HepG2 (cell line): Measurements from ENCODE around the gene NPB. TPM values are rescaled to one million over a fixed set of nuclear protein-coding genes. Genes with fewer than 3 reads are reported as not detected.

ENCODE experiments used
- AGO1 ChIP-seq: fragments of 200-400 bp; formaldehyde crosslinking; IDR thresholded peaks from 2 replicates; pipeline ENCODE4 v1.6.1; 2017; ENCODE audit warnings: mild to moderate bottlenecking, low read depth, low read length, moderate library complexity; ENCODE audit not compliant: poor library complexity, severe bottlenecking
- ATF4 ChIP-seq, 2 experiments: fragments of 450-650 bp in 1 of 2; sonication (generic) in 1 of 2; formaldehyde crosslinking; IDR thresholded peaks; 2 replicates each; pipeline versions ENCODE4 v1.5.0 to v1.8.0; 2020 to 2022; ENCODE audit warnings: mild to moderate bottlenecking in 1 of 2, missing genetic modification reagents in 1 of 2
- DMAP1 ChIP-seq: IDR thresholded peaks from 2 replicates; pipeline ENCODE4 v1.6.1; 2016
- ELF1 ChIP-seq: sonication (generic); formaldehyde crosslinking; IDR thresholded peaks from 2 replicates; pipeline ENCODE4 v1.4.0; 2020; ENCODE audit warnings: missing genetic modification reagents
- HES4 ChIP-seq: sonication (generic); formaldehyde crosslinking; IDR thresholded peaks from 2 replicates; pipeline ENCODE4 v1.9.0; 2021; ENCODE audit warnings: mild to moderate bottlenecking, missing genetic modification reagents, borderline replicate concordance
- KDM3A ChIP-seq: IDR thresholded peaks from 2 replicates; pipeline ENCODE4 v1.6.1; 2018; ENCODE audit warnings: low read depth, missing compliant biosample characterization
- NR2F1 ChIP-seq, 2 experiments: fragments of 450-650 bp in 1 of 2; formaldehyde crosslinking in 1 of 2; IDR thresholded peaks; 2 replicates each; pipeline versions ENCODE4 v1.5.0 to v1.6.1; 2016 to 2020; ENCODE audit warnings: mild to moderate bottlenecking in 1 of 2, missing compliant biosample characterization in 1 of 2, missing genetic modification reagents in 1 of 2, moderate library complexity in 1 of 2
- PCBP2 ChIP-seq: fragments of 200-400 bp; formaldehyde crosslinking; optimal IDR thresholded peaks from 2 replicates; pipeline ENCODE3; 2018; ENCODE audit warnings: low read length, low read depth; ENCODE audit not compliant: poor library complexity, severe bottlenecking
- RFXAP ChIP-seq: sonication (generic); formaldehyde crosslinking; IDR thresholded peaks from 2 replicates; pipeline ENCODE4 v1.4.0; 2020; ENCODE audit warnings: missing genetic modification reagents, borderline replicate concordance
- TGIF2 ChIP-seq: IDR thresholded peaks from 2 replicates; pipeline ENCODE4 v1.6.1; 2016; ENCODE audit warnings: control low read depth, missing compliant biosample characterization
- YY1 ChIP-seq: IDR thresholded peaks from 2 replicates; pipeline ENCODE4 v1.6.1; 2011; ENCODE audit warnings: low read length, low read depth, moderate library complexity, mild to moderate bottlenecking; ENCODE audit not compliant: insufficient read depth, insufficient replicate concordance
- ZNF142 ChIP-seq: sonication (generic); formaldehyde crosslinking; IDR thresholded peaks from 2 replicates; pipeline ENCODE4 v1.4.0; 2020; ENCODE audit warnings: missing genetic modification reagents
- ZNF790 ChIP-seq: sonication (generic); formaldehyde crosslinking; IDR thresholded peaks from 2 replicates; pipeline ENCODE4 v1.8.0; 2022; ENCODE audit warnings: missing genetic modification reagents, mild to moderate bottlenecking, borderline replicate concordance
- ZNF879 ChIP-seq: sonication (generic); formaldehyde crosslinking; IDR thresholded peaks from 2 replicates; pipeline ENCODE4 v1.8.1; 2023; ENCODE audit warnings: missing genetic modification reagents
- polyA plus RNA-seq, 8 experiments: library from polyadenylated mRNA; depleted of rRNA in 3 of 8; stranded (reverse) in 7 of 8; unstranded in 1 of 8; fragments of >200 nt; fragmentation: Illumina TruSeq in 4 of 8; extraction: Trizol in 4 of 8; gene quantifications; 2 replicates each; pipeline versions ENCODE4 v1.2.1 to v1.2.3, GENCODE V29; 2011 to 2016; ENCODE audit warnings: low read depth in 4 of 8, missing spikeins in 1 of 8, mixed read lengths in 1 of 8; ENCODE audit not compliant: insufficient read depth in 1 of 8
- total RNA-seq, 5 experiments: library from RNA; depleted of rRNA; stranded (reverse); fragments of >200 nt; fragmentation: Illumina TruSeq; extraction: Trizol; gene quantifications; 2 replicates each; pipeline ENCODE4 v1.2.3, GENCODE V29; 2016; ENCODE audit warnings: low read depth in 1 of 5
- TF ChIP-seq, protein P1 (sequence below): sonication (generic); formaldehyde crosslinking; IDR thresholded peaks from 2 replicates; pipeline ENCODE4 v1.5.1; 2020; ENCODE audit warnings: missing genetic modification reagents, mild to moderate bottlenecking, borderline replicate concordance
- TF ChIP-seq, protein P2 (sequence below): sonication (generic); formaldehyde crosslinking; IDR thresholded peaks from 2 replicates; pipeline ENCODE4 v1.5.1; 2020; ENCODE audit warnings: missing genetic modification reagents, mild to moderate bottlenecking, borderline replicate concordance

Gene NPB
- total and polyA plus RNA-seq, 2 of the 13 experiments (the other 11 are each of a cell fraction or from before 2014, with no cell fraction given): 0.11 to 0.93 TPM

DNA sequence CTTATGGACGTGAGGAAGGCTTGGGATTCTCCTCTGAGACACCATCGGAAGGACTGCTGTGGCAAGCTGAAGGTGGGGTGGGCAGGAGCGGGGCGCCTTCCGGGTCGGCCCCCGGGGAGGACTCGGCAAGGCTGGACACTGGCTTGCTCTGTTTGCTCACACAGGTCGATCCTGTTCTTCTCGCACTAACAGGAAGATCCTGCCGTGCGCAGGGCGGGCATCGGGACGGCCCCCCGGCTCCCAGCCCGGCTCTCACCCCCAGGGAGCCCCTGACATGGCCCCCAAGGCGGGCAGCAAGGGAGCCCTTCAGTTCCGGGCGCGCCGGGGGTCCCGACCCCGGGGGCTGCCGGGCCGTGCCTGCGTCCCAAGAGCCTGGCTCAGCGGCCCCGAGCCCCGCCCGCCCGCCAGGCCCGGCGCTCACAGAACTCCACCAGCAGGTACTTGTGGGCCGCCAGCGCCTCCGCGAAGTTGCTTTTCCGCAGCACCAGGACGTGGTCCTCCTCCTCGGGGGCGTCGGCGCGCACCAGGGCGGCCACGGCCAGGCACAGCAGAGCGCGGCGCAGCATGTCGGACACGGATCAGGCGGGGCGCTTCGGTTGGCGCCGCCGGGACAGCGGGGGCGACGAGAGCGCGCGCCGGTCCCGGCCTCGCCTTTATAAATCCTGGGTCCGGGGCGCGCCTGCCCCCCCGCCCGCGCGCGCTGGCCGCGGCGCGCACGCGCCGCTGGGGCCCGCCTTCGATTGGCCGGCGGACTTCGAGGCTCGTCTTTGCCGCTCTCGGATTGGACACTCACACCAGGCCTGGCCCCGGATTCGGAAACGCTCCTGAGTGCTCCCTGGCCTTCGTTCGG is 41.9 kb upstream of the NPB start, which contains the start of gene P4HB (continued):
- TF ChIP-seq ZNF142 (CRISPR knock-in tag) (0 out of 2 replicates have a peak, but pooled peaks have one; percentile 30), KDM3A (CRISPR knock-in tag) (0 out of 2 replicates have a peak, but pooled peaks have one; percentile 3), TGIF2 (CRISPR knock-in tag) (peak; percentile 59; the same call in 1 of the 2 replicates), ELF1 (peak; percentile 54; the same call in 1 of the 2 replicates), HES4 (CRISPR knock-in tag) (peak; percentile 93), AGO1 (peak; percentile 29), RFXAP (CRISPR knock-in tag) (no peak), PCBP2 (no peak), DMAP1 (CRISPR knock-in tag) (no peak), YY1 (peak; percentile 28), ZNF790 (CRISPR knock-in tag) (no peak), ZNF879 (CRISPR knock-in tag) (0 out of 2 replicates have a peak, but pooled peaks have one; percentile 8), NR2F1 (CRISPR knock-in tag; IDR thresholded peaks at IDR 0.05) (no peak), ATF4 (CRISPR knock-in tag; IDR thresholded peaks at IDR 0.05) (no peak)
- TF ChIP-seq, protein P1, sequence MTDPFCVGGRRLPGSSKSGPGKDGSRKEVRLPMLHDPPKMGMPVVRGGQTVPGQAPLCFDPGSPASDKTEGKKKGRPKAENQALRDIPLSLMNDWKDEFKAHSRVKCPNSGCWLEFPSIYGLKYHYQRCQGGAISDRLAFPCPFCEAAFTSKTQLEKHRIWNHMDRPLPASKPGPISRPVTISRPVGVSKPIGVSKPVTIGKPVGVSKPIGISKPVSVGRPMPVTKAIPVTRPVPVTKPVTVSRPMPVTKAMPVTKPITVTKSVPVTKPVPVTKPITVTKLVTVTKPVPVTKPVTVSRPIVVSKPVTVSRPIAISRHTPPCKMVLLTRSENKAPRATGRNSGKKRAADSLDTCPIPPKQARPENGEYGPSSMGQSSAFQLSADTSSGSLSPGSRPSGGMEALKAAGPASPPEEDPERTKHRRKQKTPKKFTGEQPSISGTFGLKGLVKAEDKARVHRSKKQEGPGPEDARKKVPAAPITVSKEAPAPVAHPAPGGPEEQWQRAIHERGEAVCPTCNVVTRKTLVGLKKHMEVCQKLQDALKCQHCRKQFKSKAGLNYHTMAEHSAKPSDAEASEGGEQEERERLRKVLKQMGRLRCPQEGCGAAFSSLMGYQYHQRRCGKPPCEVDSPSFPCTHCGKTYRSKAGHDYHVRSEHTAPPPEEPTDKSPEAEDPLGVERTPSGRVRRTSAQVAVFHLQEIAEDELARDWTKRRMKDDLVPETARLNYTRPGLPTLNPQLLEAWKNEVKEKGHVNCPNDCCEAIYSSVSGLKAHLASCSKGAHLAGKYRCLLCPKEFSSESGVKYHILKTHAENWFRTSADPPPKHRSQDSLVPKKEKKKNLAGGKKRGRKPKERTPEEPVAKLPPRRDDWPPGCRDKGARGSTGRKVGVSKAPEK (CRISPR knock-in tag): peak; percentile 82; the same call in 1 of the 2 replicates
- TF ChIP-seq, protein P2, sequence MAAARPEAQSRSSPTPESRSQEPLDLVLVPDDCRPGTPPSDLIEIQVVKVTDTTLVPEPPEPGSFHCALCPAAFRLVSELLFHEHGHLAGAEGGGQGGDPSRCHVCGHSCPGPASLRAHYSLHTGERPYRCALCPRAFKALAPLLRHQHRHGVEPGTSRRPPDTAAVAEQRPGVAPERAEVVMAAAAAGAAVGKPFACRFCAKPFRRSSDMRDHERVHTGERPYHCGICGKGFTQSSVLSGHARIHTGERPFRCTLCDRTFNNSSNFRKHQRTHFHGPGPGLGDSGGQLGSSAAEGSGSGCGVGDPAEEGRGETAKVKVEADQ (CRISPR knock-in tag): peak; percentile 81; the same call in 1 of the 2 replicates
